Measurements from ENCODE around the gene BLM.
"Not testable (repeated sequence)": the region's sequence is repeated elsewhere in the genome, so short reads cannot be mapped to it uniquely, and the experiment has no call there.

BLM gene

DNA sequence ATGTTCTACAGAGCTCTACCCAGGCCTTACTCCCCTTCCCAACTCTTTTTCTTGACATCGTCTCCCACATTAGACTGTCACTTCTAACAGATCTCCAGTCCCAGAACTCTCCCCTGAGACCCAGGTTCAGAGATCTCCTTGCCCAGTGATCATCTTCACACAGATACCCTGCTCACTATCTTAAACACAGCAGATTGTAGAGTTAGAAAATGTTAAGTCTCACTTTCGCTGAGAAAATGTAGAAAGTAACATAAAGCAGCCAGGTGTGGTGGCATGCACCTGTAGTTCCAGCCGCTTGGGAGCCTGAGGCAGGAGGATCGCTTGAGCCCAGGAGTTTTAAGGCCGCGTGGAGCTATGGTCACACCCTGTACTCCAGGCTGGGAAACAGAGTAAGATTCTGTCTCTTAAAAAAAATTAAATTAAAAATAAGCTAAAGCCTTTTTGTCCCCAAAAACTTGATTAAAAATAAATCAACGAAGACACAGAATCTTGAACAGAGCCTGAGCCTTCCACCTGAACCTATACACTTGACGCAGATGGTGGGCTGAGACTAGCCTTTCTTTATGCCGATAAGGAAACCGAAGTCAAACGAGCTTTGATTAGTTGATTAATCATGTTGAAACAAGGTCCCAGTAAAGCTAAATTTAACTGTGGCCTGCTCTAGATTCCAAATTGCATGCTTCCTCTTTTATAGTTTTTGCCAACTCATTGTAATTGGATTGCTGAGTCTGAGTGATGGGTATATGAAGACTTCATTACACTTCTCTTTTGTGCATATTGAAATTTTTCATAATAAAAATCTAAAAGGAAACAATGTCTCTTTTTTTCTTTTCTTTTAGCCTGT, 31.3 kb upstream of the BLM start:
- TF ChIP-seq ZFX (IDR thresholded peaks at IDR 0.05; ENCODE audit: borderline replicate concordance): no peak
- TF ChIP-seq, protein P1, sequence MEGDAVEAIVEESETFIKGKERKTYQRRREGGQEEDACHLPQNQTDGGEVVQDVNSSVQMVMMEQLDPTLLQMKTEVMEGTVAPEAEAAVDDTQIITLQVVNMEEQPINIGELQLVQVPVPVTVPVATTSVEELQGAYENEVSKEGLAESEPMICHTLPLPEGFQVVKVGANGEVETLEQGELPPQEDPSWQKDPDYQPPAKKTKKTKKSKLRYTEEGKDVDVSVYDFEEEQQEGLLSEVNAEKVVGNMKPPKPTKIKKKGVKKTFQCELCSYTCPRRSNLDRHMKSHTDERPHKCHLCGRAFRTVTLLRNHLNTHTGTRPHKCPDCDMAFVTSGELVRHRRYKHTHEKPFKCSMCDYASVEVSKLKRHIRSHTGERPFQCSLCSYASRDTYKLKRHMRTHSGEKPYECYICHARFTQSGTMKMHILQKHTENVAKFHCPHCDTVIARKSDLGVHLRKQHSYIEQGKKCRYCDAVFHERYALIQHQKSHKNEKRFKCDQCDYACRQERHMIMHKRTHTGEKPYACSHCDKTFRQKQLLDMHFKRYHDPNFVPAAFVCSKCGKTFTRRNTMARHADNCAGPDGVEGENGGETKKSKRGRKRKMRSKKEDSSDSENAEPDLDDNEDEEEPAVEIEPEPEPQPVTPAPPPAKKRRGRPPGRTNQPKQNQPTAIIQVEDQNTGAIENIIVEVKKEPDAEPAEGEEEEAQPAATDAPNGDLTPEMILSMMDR (IDR thresholded peaks at IDR 0.05): no peak
- no peak overlapping the region for H3K27ac ChIP-seq

GRCh38 chr15:90686435-90687218, 30.5 kb upstream of the BLM start:
- H3K27ac ChIP-seq: no peak overlapping the region
- TF ChIP-seq, protein P1 (IDR thresholded peaks at IDR 0.05): no peak
- TF ChIP-seq ZFX (IDR thresholded peaks at IDR 0.05; ENCODE audit: borderline replicate concordance): no peak

DNA sequence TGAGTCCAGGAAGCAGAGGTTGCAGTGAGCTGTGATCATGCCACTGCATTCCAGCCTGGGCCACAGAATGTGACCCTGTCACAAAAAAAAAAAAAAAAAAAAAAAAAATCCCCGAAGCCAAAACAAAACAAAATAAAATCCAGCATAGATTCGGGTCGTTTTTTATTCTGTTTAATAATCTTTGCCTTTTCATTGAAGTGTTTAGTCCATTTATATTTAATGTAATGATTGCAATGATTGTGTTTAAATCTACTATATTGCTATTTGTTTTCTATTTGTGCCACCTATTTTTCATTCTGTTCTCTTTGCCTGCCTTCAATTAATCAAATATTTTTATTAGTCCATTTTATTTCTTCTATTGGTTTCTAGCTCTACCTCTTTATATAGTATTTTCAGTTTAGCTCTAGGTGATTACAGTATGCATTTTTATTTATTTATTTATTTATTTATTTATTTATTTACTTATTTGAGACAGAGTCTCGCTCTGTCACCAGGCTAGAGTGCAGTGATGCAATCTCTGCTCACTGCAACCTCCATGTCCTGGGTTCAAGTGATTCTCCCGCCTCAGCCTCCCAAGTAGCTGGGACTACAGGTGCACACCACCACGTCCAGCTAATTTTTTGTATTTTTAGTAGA, 27.7 kb upstream of the BLM start:
- H3K27ac ChIP-seq: not testable (repeated sequence)

GRCh38 chr15:90690585-90690984, 26.6 kb upstream of the BLM start:
- no peak for TF ChIP-seq ZFX (IDR thresholded peaks at IDR 0.05; ENCODE audit: borderline replicate concordance)
- TF ChIP-seq, protein P1 (IDR thresholded peaks at IDR 0.05): no peak
- no peak overlapping the region for H3K27ac ChIP-seq

DNA sequence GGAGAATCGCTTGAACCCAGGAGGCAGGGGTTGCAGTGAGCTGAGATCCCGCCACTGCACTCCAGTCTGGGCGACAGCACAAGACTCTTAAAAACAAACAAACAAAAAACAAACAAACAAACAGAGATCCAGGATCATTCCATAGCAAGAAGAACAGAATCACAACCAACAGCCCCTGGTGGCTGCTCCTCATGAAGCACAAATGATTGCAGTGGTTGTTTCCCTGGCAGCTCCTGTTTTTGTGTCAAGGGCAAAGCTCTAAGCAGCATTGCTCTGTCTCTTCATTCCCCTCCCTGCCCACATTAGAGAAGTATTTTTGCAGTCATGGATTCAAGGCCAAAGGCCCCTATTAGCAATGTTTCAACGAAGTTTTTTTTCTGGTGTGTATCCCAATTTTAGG, 25.8 kb upstream of the BLM start:
- TF ChIP-seq, protein P1 (IDR thresholded peaks at IDR 0.05): no peak
- no peak for TF ChIP-seq ZFX (IDR thresholded peaks at IDR 0.05; ENCODE audit: borderline replicate concordance)
- no peak overlapping the region for H3K27ac ChIP-seq

DNA sequence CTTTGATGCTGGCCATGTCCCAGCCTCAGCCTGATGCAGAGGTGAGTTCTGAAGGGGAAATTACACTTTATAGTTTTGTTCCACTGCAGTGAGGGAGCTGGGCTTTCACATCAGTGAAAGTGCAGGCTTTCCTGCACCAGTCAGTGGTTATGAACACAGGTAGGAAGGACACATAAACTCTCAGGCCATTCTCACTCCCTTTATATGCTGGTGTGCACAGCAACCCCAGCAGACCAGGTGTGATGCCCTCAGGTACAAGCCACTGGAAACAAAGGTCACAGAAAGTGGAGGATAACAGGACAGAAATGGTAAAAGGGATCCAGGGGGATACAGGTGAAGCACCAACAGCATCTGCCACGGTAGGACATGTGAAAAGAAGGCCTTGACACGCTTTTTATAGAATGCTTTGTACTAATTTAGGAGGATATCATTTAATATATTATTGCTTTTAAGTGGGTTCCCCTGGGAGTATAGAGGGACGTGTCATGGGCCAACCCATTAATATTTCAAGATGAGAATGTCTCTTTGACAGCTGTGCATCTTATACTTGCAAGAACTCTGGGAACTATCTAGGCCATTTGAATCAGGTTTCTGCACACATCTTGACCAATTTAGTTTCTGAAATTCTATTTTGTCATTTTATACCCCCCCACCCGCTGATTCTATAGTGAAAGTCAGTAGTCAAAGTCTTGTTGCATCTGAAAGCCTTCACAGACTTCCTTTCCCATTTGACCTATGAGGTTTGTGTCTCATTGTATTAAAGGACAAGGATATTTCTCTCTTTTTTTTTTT, 25.0 kb upstream of the BLM start:
- H3K27ac ChIP-seq: no peak overlapping the region
- TF ChIP-seq, protein P1 (IDR thresholded peaks at IDR 0.05): no peak
- no peak for TF ChIP-seq ZFX (IDR thresholded peaks at IDR 0.05; ENCODE audit: borderline replicate concordance)

GRCh38 chr15:90694987-90695386, 22.2 kb upstream of the BLM start:
- TF ChIP-seq ZFX (IDR thresholded peaks at IDR 0.05; ENCODE audit: borderline replicate concordance): no peak
- TF ChIP-seq, protein P1 (IDR thresholded peaks at IDR 0.05): no peak
- no peak overlapping the region for H3K27ac ChIP-seq

Measured in 22Rv1 (cell line).